ENCODE measurements around the gene TMEM175. TPM values are rescaled to one million over a fixed set of nuclear protein-coding genes. Genes with fewer than 3 reads are reported as not detected.

Gene TMEM175
- total RNA-seq, 1 donor, result 13.8 TPM

GRCh38 chr4:992297-993110 is 60.2 kb downstream of the TMEM175 start:
- DNase-seq (ENCODE audit: low read depth), result no peak
- H3K4me3 ChIP-seq (ENCODE audit: low read depth, low read length), result no peak overlapping the region
- TF ChIP-seq CTCF (IDR thresholded peaks at IDR 0.05; ENCODE audit: insufficient read depth, low read length), result no peak

GRCh38 chr4:993111-994029 is 61.1 kb downstream of the TMEM175 start, which contains the start of gene SLC26A1:
TSS of gene SLC26A1 (minus strand) at chr4:993404. CDS start at chr4:991703, 1,701 bp downstream.
- DNase-seq (ENCODE audit: low read depth), result no peak
- no peak within 1 kb of the TSS for H3K4me3 ChIP-seq (ENCODE audit: low read depth, low read length)
- no peak for TF ChIP-seq CTCF (IDR thresholded peaks at IDR 0.05; ENCODE audit: insufficient read depth, low read length)

GRCh38 chr4:995311-996026 is 63.2 kb downstream of the TMEM175 start:
- no peak overlapping the region for H3K4me3 ChIP-seq (ENCODE audit: low read depth, low read length)
- DNase-seq (ENCODE audit: low read depth), result no peak
- no peak for TF ChIP-seq CTCF (IDR thresholded peaks at IDR 0.05; ENCODE audit: insufficient read depth, low read length)

- DNase-seq (ENCODE audit: low read depth), result no peak
- no peak for TF ChIP-seq CTCF (IDR thresholded peaks at IDR 0.05; ENCODE audit: insufficient read depth, low read length)
- H3K4me3 ChIP-seq (ENCODE audit: low read depth, low read length), result no peak overlapping the region
These were observed 64.1 kb downstream of the TMEM175 start for GRCh38 chr4:996030-996996.

- DNase-seq (ENCODE audit: low read depth), result no peak
- no peak overlapping the region for H3K4me3 ChIP-seq (ENCODE audit: low read depth, low read length)
- no peak for TF ChIP-seq CTCF (IDR thresholded peaks at IDR 0.05; ENCODE audit: insufficient read depth, low read length)
These were observed 64.7 kb downstream of the TMEM175 start for GRCh38 chr4:996997-997374.

Measured in fibroblast of the aortic adventitia (primary cell).